ENCODE results near the gene GUCY1A1. TPM values are rescaled to one million over a fixed set of nuclear protein-coding genes. Genes with fewer than 3 reads are reported as not detected.

GUCY1A1 gene
- total and polyA plus RNA-seq, 2 of the 4 experiments (the other 2 are of a cell fraction), result 0.19 to 0.54 TPM

DNA sequence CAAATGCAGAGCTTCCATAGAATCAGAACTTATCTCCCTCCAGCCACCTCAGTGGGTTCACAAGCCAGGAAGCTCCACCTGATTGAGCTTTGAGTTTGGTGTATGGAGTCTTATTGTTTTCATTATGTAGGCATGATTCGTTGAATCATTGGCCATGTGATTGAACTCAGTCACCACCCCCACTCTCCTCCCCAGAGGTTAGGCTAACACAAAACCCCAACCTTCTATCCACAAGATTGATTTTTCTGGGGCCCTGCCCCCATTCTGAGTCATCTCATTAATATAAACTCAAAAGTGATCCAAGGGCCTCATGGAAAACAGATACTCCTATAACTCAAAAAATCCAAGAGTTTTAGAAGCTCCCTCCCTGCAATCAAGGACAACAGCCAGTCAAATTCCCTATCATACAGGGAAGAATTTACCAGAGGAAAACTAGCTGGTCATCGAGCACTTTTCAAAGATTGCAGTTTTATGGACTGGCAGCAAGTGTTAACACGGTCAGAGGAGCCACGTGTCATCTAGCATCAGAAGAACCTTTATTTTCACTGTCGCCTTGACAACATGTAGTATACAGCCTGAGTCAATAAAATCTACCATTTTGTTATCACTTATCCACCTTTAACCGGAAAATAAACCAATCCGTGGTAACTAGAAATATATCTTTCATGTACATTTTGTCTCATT is 56.3 kb downstream of the GUCY1A1 start:
- Histone ChIP-seq H3K9me3 (ENCODE audit: control insufficient read depth, insufficient read depth, low read length) (no peaks in the 10 kb centered on the region), H2BK20ac (ENCODE audit: low read depth, low read length) (no peak overlapping the region), H4K8ac (ENCODE audit: low read depth in 2 of 2, low read length in 2 of 2) (no peak overlapping the region), H2AK5ac (ENCODE audit: low read depth, low read length) (no peak overlapping the region), H3K4ac (ENCODE audit: low read depth, low read length) (no peak overlapping the region), H3K9me1 (ENCODE audit: insufficient read depth, low read length) (no peaks in the 10 kb centered on the region), H2BK15ac (ENCODE audit: low read depth, low read length) (no peak overlapping the region), H4K91ac (ENCODE audit: insufficient read depth, low read depth, low read length) (no peak overlapping the region), H3K14ac (replicated peaks; ENCODE audit: low read depth, low read length) (no peak overlapping the region), H2AK9ac (replicated peaks; ENCODE audit: low read depth, low read length, poor library complexity) (no peak overlapping the region), H3K56ac (ENCODE audit: extremely low read depth, insufficient read depth, low read length) (no peak overlapping the region), H2AFZ (replicated peaks; ENCODE audit: low read length, poor library complexity) (no peak overlapping the region), H3K79me1 (ENCODE audit: low read depth in 1 of 2, low read length in 2 of 2) (no peaks in the 10 kb centered on the region), H2BK120ac (ENCODE audit: low read depth, low read length) (no peak overlapping the region), H3K27me3 (ENCODE audit: control insufficient read depth, insufficient read depth, low read length) (no peaks in the 10 kb centered on the region; the same call in 1 of the 2 replicates), H3K4me2 (ENCODE audit: low read depth, low read length) (no peak overlapping the region), H3K4me1 (ENCODE audit: control insufficient read depth, insufficient read depth, low read length) (no peaks in the 10 kb centered on the region), H4K20me1 (ENCODE audit: insufficient read depth, low read length) (no peaks in the 10 kb centered on the region), H3K23ac (ENCODE audit: low read depth, low read length) (no peak overlapping the region), H3K18ac (ENCODE audit: low read depth, low read length) (no peak overlapping the region), H3K36me3 (ENCODE audit: control insufficient read depth, insufficient read depth, low read length) (no peaks in the 10 kb centered on the region), H4K5ac (ENCODE audit: low read depth, low read length) (no peak overlapping the region), H3K9ac (ENCODE audit: low read depth, low read length) (no peak overlapping the region), H2BK5ac (ENCODE audit: low read depth, low read length, poor library complexity, severe bottlenecking) (no peak overlapping the region), H3K27ac (ENCODE audit: insufficient read depth, low read length) (no peak overlapping the region), H3K4me3 (ENCODE audit: insufficient read depth, low read depth, low read length) (no peak overlapping the region)
- intact Hi-C loops (cut with micrococcal nuclease), result no loop called here
- dilution Hi-C loops (cut with HindIII; ENCODE audit: low sequenced_read_pairs, unreplicated experiment), result no loop called here
- 60% methylated on average over 1 of the region's 7 CpGs; no CpG with 5 or more reads in 1 of the 2 experiments for WGBS, 2 experiments (ENCODE audit: extremely low coverage in 2 of 2, insufficient read length in 1 of 2)
- ChIA-PET CTCF (interaction anchor here (0.9 kb wide), 1 partner anchor 13 kb away, joined by 3 read pairs; no protein-coding TSS in a partner anchor), POLR2A (ENCODE audit: unreplicated experiment) (no interaction called here)
- TF ChIP-seq FOS (IDR thresholded peaks at IDR 0.05; ENCODE audit: low read depth, low read length) (no peak), NFE2L2 (IDR thresholded peaks at IDR 0.05; ENCODE audit: low read depth, low read length) (no peak)
- TF ChIP-seq, protein P1, sequence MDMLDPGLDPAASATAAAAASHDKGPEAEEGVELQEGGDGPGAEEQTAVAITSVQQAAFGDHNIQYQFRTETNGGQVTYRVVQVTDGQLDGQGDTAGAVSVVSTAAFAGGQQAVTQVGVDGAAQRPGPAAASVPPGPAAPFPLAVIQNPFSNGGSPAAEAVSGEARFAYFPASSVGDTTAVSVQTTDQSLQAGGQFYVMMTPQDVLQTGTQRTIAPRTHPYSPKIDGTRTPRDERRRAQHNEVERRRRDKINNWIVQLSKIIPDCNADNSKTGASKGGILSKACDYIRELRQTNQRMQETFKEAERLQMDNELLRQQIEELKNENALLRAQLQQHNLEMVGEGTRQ (IDR thresholded peaks at IDR 0.05; ENCODE audit: low read depth, low read length), result peak; percentile 46; the same call in 1 of the 2 replicates
- peak; percentile 69 for ATAC-seq (ENCODE audit: low read depth)
- in situ Hi-C loops (cut with MboI; ENCODE audit: low sequenced_read_pairs), result no loop called here
- peak; percentile 77 for DNase-seq
- BruUV-seq (replicated peaks), result no TSS peak
